Glutamatergic neuron (in vitro differentiated cells): ENCODE data around the gene RERG. TPM values are rescaled to one million over a fixed set of nuclear protein-coding genes. Genes with fewer than 3 reads are reported as not detected.

ENCODE experiments used
- DNase-seq: peaks from one replicate; pipeline ENCODE4 v3.0.0; 2022
- H3K27ac Mint-ChIP-seq: one replicate; pipeline ENCODE4 v1.8.0; 2020; ENCODE audit warnings: mild to moderate bottlenecking, mixed read lengths, inconsistent platforms; ENCODE audit not compliant: unreplicated experiment
- H3K27me3 Mint-ChIP-seq: one replicate; pipeline ENCODE4 v1.8.0; 2020; ENCODE audit warnings: mild to moderate bottlenecking, moderate library complexity, mixed read lengths, inconsistent platforms; ENCODE audit not compliant: unreplicated experiment
- H3K36me3 Mint-ChIP-seq: one replicate; pipeline ENCODE4 v1.8.0; 2020; ENCODE audit warnings: mild to moderate bottlenecking, mixed read lengths, inconsistent platforms; ENCODE audit not compliant: unreplicated experiment
- H3K4me1 Mint-ChIP-seq: one replicate; pipeline ENCODE4 v1.8.0; 2020; ENCODE audit warnings: mild to moderate bottlenecking, low read depth, mixed read lengths, inconsistent platforms; ENCODE audit not compliant: unreplicated experiment
- H3K4me3 Mint-ChIP-seq: one replicate; pipeline ENCODE4 v1.8.0; 2020; ENCODE audit warnings: mild to moderate bottlenecking, mixed read lengths, inconsistent platforms; ENCODE audit not compliant: unreplicated experiment
- H3K9me3 Mint-ChIP-seq: one replicate; pipeline ENCODE4 v1.8.0; 2020; ENCODE audit warnings: mild to moderate bottlenecking, moderate library complexity, mixed read lengths, inconsistent platforms; ENCODE audit not compliant: unreplicated experiment
- total RNA-seq: library from RNA; stranded (reverse); fragmentation: NEBNext Ultra II Directional; extraction: Animal tissue kit (Norgen Biotek cat#: 25700); gene quantifications from one replicate; pipeline ENCODE4 v1.2.1, GENCODE V29; 2021; ENCODE audit not compliant: unreplicated experiment
- TF ChIP-seq, protein P1 (sequence below): fragments of 200-600 bp; sonication (generic); IDR thresholded peaks from one replicate; pipeline ENCODE4 v1.5.0; 2021; ENCODE audit not compliant: partially characterized antibody, unreplicated experiment

The RERG gene
- total RNA-seq, 1 donor from 2014 or later, result not detected

DNA sequence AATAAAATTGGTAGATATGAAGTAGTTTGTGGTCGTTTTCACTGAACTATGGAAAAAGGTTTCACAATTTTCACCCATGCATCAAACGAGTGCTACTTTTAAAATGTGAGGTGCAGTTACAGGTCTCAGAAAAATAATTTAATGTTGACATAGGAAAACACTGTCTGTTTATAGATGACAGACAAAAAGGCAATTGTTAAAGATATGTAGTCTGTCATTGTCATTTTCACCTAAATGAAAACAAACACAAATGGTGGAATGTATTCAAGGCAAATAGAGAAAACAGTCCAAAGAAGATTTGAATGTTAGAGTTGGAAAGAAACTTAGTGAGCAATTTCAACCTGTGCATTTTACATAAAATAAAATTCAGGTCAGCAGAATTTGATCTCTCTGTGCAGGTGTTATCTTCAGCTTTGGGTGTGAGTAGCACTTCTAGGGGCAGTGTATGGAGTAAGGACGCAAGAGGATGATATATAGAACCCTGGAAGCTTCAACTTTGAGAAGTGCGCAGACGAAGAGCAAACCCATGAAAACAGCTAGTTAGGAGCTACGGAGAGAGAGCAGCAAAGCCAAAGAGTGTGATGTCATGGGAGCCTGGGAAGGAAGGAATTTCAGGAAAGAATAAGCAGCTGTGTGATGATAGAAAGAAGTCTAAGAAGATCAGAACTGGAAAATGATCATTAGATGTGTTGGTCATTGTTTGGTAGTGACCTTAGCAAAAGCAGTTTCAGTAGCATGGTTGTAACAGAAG lies 6.2 kb downstream of the RERG start:
- Mint-ChIP-seq H3K36me3 (no peaks in the 10 kb centered on the region), H3K9me3 (no peaks in the 10 kb centered on the region), H3K4me1 (no peaks in the 10 kb centered on the region), H3K27me3 (peaks cover 3% of the 10 kb centered on the region), H3K27ac (no peak overlapping the region), H3K4me3 (no peak overlapping the region)
- TF ChIP-seq, protein P1, sequence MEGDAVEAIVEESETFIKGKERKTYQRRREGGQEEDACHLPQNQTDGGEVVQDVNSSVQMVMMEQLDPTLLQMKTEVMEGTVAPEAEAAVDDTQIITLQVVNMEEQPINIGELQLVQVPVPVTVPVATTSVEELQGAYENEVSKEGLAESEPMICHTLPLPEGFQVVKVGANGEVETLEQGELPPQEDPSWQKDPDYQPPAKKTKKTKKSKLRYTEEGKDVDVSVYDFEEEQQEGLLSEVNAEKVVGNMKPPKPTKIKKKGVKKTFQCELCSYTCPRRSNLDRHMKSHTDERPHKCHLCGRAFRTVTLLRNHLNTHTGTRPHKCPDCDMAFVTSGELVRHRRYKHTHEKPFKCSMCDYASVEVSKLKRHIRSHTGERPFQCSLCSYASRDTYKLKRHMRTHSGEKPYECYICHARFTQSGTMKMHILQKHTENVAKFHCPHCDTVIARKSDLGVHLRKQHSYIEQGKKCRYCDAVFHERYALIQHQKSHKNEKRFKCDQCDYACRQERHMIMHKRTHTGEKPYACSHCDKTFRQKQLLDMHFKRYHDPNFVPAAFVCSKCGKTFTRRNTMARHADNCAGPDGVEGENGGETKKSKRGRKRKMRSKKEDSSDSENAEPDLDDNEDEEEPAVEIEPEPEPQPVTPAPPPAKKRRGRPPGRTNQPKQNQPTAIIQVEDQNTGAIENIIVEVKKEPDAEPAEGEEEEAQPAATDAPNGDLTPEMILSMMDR, result no peak
- DNase-seq, result no peak

DNA sequence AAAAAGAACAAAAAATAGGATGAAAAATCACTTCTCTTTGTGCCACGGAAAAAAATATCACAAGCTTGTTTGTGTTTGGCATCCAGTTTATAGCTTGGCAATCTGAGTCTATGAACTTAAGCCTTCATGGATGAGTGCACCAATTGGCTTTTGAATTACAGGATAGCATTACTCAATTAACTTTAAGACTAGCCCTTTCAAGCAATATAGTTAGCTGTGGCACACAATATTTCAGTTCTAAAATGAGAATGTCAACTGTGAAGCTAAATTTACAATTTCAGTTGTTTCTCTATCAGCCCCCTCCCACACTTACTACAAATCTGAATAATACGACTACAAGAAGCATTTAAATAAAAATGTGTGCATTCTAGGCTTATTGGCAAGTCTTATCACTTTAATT lies 8.3 kb downstream of the RERG start:
- H3K27ac Mint-ChIP-seq, result no peak overlapping the region
- H3K36me3 Mint-ChIP-seq, result no peaks in the 10 kb centered on the region
- no peaks in the 10 kb centered on the region for H3K4me1 Mint-ChIP-seq
- no peak overlapping the region for H3K4me3 Mint-ChIP-seq
- H3K9me3 Mint-ChIP-seq, result no peaks in the 10 kb centered on the region
- peaks cover 3% of the 10 kb centered on the region for H3K27me3 Mint-ChIP-seq
- no peak for DNase-seq
- TF ChIP-seq, protein P1, result no peak

DNA sequence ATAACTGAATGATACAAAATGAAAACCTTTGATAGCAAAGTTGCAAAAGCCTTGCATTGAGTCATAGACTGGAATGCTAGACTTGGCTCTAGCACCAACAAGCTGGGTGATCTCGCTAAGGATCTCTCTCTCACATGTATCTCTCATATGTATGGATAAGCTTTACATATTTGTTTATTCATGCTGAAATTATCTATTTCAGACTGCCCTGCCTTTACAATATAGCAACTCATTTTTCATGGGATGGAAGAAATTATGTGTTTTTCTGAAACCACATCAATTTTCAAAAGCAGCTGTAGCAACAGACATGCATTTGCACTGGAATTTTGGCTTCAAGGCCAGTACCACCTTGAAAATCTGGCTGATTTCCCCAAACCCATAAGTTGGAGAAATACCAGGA lies 11.4 kb downstream of the RERG start:
- Mint-ChIP-seq H3K27ac (no peak overlapping the region), H3K4me3 (no peak overlapping the region), H3K27me3 (peaks cover 3% of the 10 kb centered on the region), H3K9me3 (no peaks in the 10 kb centered on the region), H3K36me3 (no peaks in the 10 kb centered on the region), H3K4me1 (no peaks in the 10 kb centered on the region)
- TF ChIP-seq, protein P1, result no peak
- no peak for DNase-seq

DNA sequence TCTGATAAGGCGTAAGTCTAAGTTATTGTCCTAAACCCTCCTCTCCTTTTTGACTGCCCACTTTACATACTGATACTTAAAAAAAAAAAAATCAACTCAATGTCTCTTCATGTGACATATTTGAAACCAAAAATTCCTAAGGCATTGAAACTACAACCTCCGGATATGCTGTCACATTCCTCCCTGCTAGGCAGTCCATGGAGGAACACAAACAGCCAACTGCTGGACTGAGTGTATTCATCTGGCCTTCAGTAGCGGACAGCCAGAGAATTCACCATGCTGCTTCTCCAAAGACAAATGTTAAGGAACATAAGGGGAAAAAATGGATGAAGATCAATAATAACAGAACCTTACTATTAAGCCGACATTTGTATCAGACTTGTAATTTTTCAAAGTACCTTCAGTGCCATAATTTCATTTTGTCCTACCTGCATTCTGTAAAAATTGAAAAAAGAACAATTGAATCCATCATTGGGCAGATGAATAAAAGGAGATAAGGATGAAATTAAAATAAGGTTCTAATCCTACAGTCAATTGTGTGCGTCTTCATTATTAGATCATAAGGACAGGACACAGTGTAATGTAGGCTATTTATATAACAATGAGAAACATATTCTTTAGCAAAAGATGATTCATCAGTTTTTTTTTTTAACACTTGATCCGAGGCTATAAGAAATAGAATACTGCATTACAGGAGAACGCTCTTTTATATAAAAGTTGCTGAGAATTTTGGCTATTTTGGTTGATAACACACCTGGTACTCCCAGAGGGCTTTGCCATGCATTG lies 12.2 kb downstream of the RERG start:
- Mint-ChIP-seq H3K27ac (no peak overlapping the region), H3K4me3 (no peak overlapping the region), H3K27me3 (peaks cover 3% of the 10 kb centered on the region), H3K36me3 (no peaks in the 10 kb centered on the region), H3K4me1 (no peaks in the 10 kb centered on the region), H3K9me3 (no peaks in the 10 kb centered on the region)
- no peak for DNase-seq
- TF ChIP-seq, protein P1, result no peak

DNA sequence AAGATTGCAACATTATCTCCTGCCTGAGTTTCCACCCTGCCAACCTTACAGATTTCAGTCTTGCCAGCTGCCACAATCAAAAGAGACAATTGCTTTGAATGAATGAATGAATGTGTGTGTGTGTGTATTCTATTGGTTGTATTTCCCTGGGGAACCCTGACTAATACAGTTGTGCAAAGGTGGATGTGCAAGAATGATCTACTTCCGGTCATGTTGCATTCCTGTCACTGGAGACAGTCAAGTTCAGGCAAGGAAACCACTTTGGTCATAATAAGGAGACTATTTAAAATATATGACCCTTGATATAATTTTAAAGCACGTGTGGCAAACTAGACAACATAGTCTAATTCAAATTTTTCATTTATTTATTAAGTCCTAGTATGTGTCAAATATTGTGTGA lies 13.1 kb downstream of the RERG start:
- no peak overlapping the region for H3K4me3 Mint-ChIP-seq
- TF ChIP-seq, protein P1, result peak; percentile 25
- H3K27ac Mint-ChIP-seq, result no peak overlapping the region
- H3K4me1 Mint-ChIP-seq, result no peaks in the 10 kb centered on the region
- peaks cover 3% of the 10 kb centered on the region for H3K36me3 Mint-ChIP-seq
- no peak for DNase-seq
- H3K27me3 Mint-ChIP-seq, result peaks cover 3% of the 10 kb centered on the region
- peaks cover 2% of the 10 kb centered on the region for H3K9me3 Mint-ChIP-seq
